Left colon (tissue), 2 donors: ENCODE data around the gene PLXNA2. TPM values are rescaled to one million over a fixed set of nuclear protein-coding genes. Genes with fewer than 3 reads are reported as not detected.

Experiments
- ATAC-seq: fragments of 200-7000 bp; cut with Tn5 transposase; one replicate; pipeline ENCODE4 v1.9.1; 2020; ENCODE audit warnings: mild to moderate bottlenecking, moderate library complexity
- DNase-seq, 2 donors: peaks; one replicate each; pipeline ENCODE4 v3.0.0-alpha.2; 2020
- intact Hi-C, 2 donors: fragments of 100-400 bp; cut with DNase I in 1 of 2; cut with micrococcal nuclease in 1 of 2; formaldehyde crosslinking; loops; one replicate each; pipeline versions ENCODE4 v1.11.2 to v1.14.0; 2022; cut with DNase I, micrococcal nuclease
- total RNA-seq, 2 donors: library from RNA; stranded (reverse); fragmentation: NEBNext Ultra II Directional; extraction: Animal tissue kit (Norgen Biotek cat#: 25700); gene quantifications; one replicate each; pipeline ENCODE4 v1.2.1, GENCODE V29; 2021
- donor health status: DM: no; HTN: no; CAD: no.
- donor health status: DM: yes; HTN: yes; CAD: no.

Gene PLXNA2
- total RNA-seq, 2 donors from 2014 or later, result 89.3 to 103 TPM

GRCh38 chr1:208036106-208036808 lies 207.9 kb downstream of the PLXNA2 start:
- intact Hi-C loops, result no loop called here
- ATAC-seq (peak; percentile 48), DNase-seq (no peak)

GRCh38 chr1:208034135-208034534 lies 210.0 kb downstream of the PLXNA2 start:
- no peak for ATAC-seq
- intact Hi-C loops, result no loop called here
- DNase-seq, result no peak

- DNase-seq, result no peak
- intact Hi-C loops, result no loop called here
- no peak for ATAC-seq
Observed at GRCh38 chr1:208033236-208033635, 210.9 kb downstream of the PLXNA2 start.

- DNase-seq (no peak), ATAC-seq (no peak)
- intact Hi-C loops, result no loop called here
Observed at GRCh38 chr1:208031932-208032320, 212.3 kb downstream of the PLXNA2 start.

- no peak for DNase-seq
- ATAC-seq, result no peak
- intact Hi-C loops, result no loop called here
Observed at GRCh38 chr1:208031316-208031931, 212.8 kb downstream of the PLXNA2 start.

- peak in 1 of 2 donors; percentile 42 for DNase-seq
- intact Hi-C loops, result no loop called here
- peak; percentile 2 for ATAC-seq
Observed at GRCh38 chr1:208030288-208031091, 213.7 kb downstream of the PLXNA2 start.

GRCh38 chr1:208029381-208030287 lies 214.6 kb downstream of the PLXNA2 start:
- intact Hi-C loops, result loop anchor here in 1 of 2 donors (10.0 kb wide), 1 partner anchor 215 kb away; the partner anchor contains the start of gene PLXNA2
- ATAC-seq (peak; percentile 72), DNase-seq (peak in 1 of 2 donors; percentile 34)

- DNase-seq, result no peak
- no peak for ATAC-seq
- intact Hi-C loops, result loop anchor here in 1 of 2 donors (10.0 kb wide), 1 partner anchor 216 kb away; the partner anchor contains the start of gene PLXNA2
Observed at GRCh38 chr1:208028526-208028925, 215.7 kb downstream of the PLXNA2 start.

- intact Hi-C loops, result loop anchor here in 1 of 2 donors (10.0 kb wide), 1 partner anchor 217 kb away; the partner anchor contains the start of gene PLXNA2
- ATAC-seq, result no peak
- DNase-seq, result no peak
Observed at GRCh38 chr1:208027861-208028260, 216.3 kb downstream of the PLXNA2 start.

- DNase-seq, result no peak
- ATAC-seq, result no peak
- intact Hi-C loops, result loop anchor here in 1 of 2 donors (10.0 kb wide), 1 partner anchor 218 kb away; the partner anchor contains the start of gene PLXNA2
Observed at GRCh38 chr1:208026880-208027438, 217.2 kb downstream of the PLXNA2 start.

- intact Hi-C loops, result loop anchor here in 1 of 2 donors (10.0 kb wide), 1 partner anchor 220 kb away; the partner anchor contains the start of gene PLXNA2
- DNase-seq (no peak), ATAC-seq (no peak)
Observed at GRCh38 chr1:208025031-208025430, 219.2 kb downstream of the PLXNA2 start.

GRCh38 chr1:208024406-208024805 lies 219.8 kb downstream of the PLXNA2 start:
- ATAC-seq (no peak), DNase-seq (no peak)
- intact Hi-C loops, result loop anchor here (5.0 to 10.0 kb wide), 2 partner anchors 220 to 223 kb away; partner anchors contain the start of gene PLXNA2 (in 1 of the 2)

GRCh38 chr1:208019257-208019656 lies 224.9 kb downstream of the PLXNA2 start:
- intact Hi-C loops, result no loop called here
- ATAC-seq (no peak), DNase-seq (no peak)

GRCh38 chr1:208015255-208015654 lies 228.9 kb downstream of the PLXNA2 start:
- no peak for DNase-seq
- intact Hi-C loops, result no loop called here
- no peak for ATAC-seq

- intact Hi-C loops, result no loop called here
- no peak for DNase-seq
- no peak for ATAC-seq
Observed at GRCh38 chr1:208013210-208013609, 231.0 kb downstream of the PLXNA2 start.

- no peak for DNase-seq
- intact Hi-C loops, result no loop called here
Observed at GRCh38 chr1:208012721-208013120, 231.5 kb downstream of the PLXNA2 start.

GRCh38 chr1:208010487-208011071 lies 233.6 kb downstream of the PLXNA2 start:
- no peak for DNase-seq
- ATAC-seq, result no peak
- intact Hi-C loops, result no loop called here

More at GRCh38 chr1:208012721-208013120, 231.5 kb downstream of the PLXNA2 start:
- no peak for ATAC-seq
